ENCODE data around the gene GBF1.

Gene GBF1

GRCh38 chr10:102412293-102412692, 167.0 kb downstream of the GBF1 start:
- TF ChIP-seq CTCF (IDR thresholded peaks at IDR 0.05; ENCODE audit: insufficient read depth, low read depth, low read length, missing control alignments) = no peak
- DNase-seq (ENCODE audit: low read depth) = no peak
- H3K4me3 ChIP-seq (ENCODE audit: low read depth, low read length) = no peak overlapping the region

GRCh38 chr10:102413053-102413705, 167.8 kb downstream of the GBF1 start:
- no peak for TF ChIP-seq CTCF (IDR thresholded peaks at IDR 0.05; ENCODE audit: insufficient read depth, low read depth, low read length, missing control alignments)
- DNase-seq (ENCODE audit: low read depth) = peak; percentile 77
- no peak overlapping the region for H3K4me3 ChIP-seq (ENCODE audit: low read depth, low read length)

- no peak for TF ChIP-seq CTCF (IDR thresholded peaks at IDR 0.05; ENCODE audit: insufficient read depth, low read depth, low read length, missing control alignments)
- no peak for DNase-seq (ENCODE audit: low read depth)
- no peak overlapping the region for H3K4me3 ChIP-seq (ENCODE audit: low read depth, low read length)
Observed at GRCh38 chr10:102413806-102414561, 168.7 kb downstream of the GBF1 start.

- DNase-seq (ENCODE audit: low read depth) = no peak
- no peak for TF ChIP-seq CTCF (IDR thresholded peaks at IDR 0.05; ENCODE audit: insufficient read depth, low read depth, low read length, missing control alignments)
- H3K4me3 ChIP-seq (ENCODE audit: low read depth, low read length) = no peak overlapping the region
Observed at GRCh38 chr10:102414749-102415148, 169.4 kb downstream of the GBF1 start.

- TF ChIP-seq CTCF (IDR thresholded peaks at IDR 0.05; ENCODE audit: insufficient read depth, low read depth, low read length, missing control alignments) = no peak
- no peak overlapping the region for H3K4me3 ChIP-seq (ENCODE audit: low read depth, low read length)
- DNase-seq (ENCODE audit: low read depth) = no peak
Observed at GRCh38 chr10:102416283-102416682, 171.0 kb downstream of the GBF1 start.

GRCh38 chr10:102416695-102417094, 171.4 kb downstream of the GBF1 start:
- TF ChIP-seq CTCF (IDR thresholded peaks at IDR 0.05; ENCODE audit: insufficient read depth, low read depth, low read length, missing control alignments) = no peak
- no peak overlapping the region for H3K4me3 ChIP-seq (ENCODE audit: low read depth, low read length)
- no peak for DNase-seq (ENCODE audit: low read depth)
